ENCODE data around the gene SNRNP48. TPM values are rescaled to one million over a fixed set of nuclear protein-coding genes. Genes with fewer than 3 reads are reported as not detected.

SNRNP48 gene
- total and polyA plus RNA-seq, 2 donors (not counting 3 experiments of a cell fraction or from before 2014, with no cell fraction given), result 4.2 to 13.2 TPM

DNA sequence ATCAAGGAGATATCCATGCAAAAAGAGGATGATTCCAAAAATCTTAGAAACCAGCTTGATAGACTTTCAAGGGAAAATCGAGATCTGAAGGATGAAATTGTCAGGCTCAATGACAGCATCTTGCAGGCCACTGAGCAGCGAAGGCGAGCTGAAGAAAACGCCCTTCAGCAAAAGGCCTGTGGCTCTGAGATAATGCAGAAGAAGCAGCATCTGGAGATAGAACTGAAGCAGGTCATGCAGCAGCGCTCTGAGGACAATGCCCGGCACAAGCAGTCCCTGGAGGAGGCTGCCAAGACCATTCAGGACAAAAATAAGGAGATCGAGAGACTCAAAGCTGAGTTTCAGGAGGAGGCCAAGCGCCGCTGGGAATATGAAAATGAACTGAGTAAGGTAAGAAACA, 10.1 kb upstream of the SNRNP48 start:
- Histone ChIP-seq H3K9ac (replicated peaks; ENCODE audit: extremely low read depth, insufficient read depth, low read length) (no peak overlapping the region), H3K36me3 (ENCODE audit: control insufficient read depth in 2 of 2, extremely low read depth in 1 of 2, insufficient read depth in 2 of 2, low read length in 2 of 2) (no peaks in the 10 kb centered on the region), H3K4me3 (replicated peaks in 1 of 3; ENCODE audit: insufficient read depth in 1 of 3, low read depth in 1 of 3, low read length in 3 of 3) (no peak overlapping the region), H3K27me3 (ENCODE audit: control insufficient read depth in 2 of 2, insufficient read depth in 2 of 2, low read length in 2 of 2) (peaks cover 15 to 24% of the 10 kb centered on the region in 2 experiments), H3K79me2 (ENCODE audit: control insufficient read depth, insufficient read depth, low read length) (no peaks in the 10 kb centered on the region), H2AFZ (ENCODE audit: low read depth, low read length) (no peak overlapping the region), H3K27ac (ENCODE audit: insufficient read depth, low read depth, low read length) (no peak overlapping the region), H3K4me1 (ENCODE audit: control insufficient read depth, extremely low read depth, insufficient read depth, low read length) (no peaks in the 10 kb centered on the region), H4K20me1 (replicated peaks; ENCODE audit: control insufficient read depth, extremely low read depth, insufficient read depth, low read length) (no peaks in the 10 kb centered on the region), H3K9me1 (replicated peaks; ENCODE audit: control insufficient read depth, extremely low read depth, insufficient read depth, low read length) (no peaks in the 10 kb centered on the region), H3K4me2 (ENCODE audit: insufficient read depth, low read length) (no peak overlapping the region), H3K9me3 (replicated peaks; ENCODE audit: control insufficient read depth, insufficient read depth, low read length) (no peaks in the 10 kb centered on the region)
- TF ChIP-seq, protein P1, sequence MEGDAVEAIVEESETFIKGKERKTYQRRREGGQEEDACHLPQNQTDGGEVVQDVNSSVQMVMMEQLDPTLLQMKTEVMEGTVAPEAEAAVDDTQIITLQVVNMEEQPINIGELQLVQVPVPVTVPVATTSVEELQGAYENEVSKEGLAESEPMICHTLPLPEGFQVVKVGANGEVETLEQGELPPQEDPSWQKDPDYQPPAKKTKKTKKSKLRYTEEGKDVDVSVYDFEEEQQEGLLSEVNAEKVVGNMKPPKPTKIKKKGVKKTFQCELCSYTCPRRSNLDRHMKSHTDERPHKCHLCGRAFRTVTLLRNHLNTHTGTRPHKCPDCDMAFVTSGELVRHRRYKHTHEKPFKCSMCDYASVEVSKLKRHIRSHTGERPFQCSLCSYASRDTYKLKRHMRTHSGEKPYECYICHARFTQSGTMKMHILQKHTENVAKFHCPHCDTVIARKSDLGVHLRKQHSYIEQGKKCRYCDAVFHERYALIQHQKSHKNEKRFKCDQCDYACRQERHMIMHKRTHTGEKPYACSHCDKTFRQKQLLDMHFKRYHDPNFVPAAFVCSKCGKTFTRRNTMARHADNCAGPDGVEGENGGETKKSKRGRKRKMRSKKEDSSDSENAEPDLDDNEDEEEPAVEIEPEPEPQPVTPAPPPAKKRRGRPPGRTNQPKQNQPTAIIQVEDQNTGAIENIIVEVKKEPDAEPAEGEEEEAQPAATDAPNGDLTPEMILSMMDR (IDR thresholded peaks at IDR 0.05; ENCODE audit: extremely low read depth in 1 of 2, insufficient read depth in 1 of 2, low read depth in 1 of 2, low read length in 2 of 2), result no peak
- TF ChIP-seq POLR2A (IDR thresholded peaks at IDR 0.05; ENCODE audit: low read depth, low read length) (no peak), MYC (IDR thresholded peaks at IDR 0.05; ENCODE audit: low read depth, low read length) (no peak), POLR2AphosphoS5 (IDR thresholded peaks at IDR 0.05; ENCODE audit: insufficient read depth, low read depth, low read length) (no peak), JUN (IDR thresholded peaks at IDR 0.05; ENCODE audit: borderline replicate concordance, insufficient read depth, insufficient read length, low read depth) (no peak), GATA2 (IDR thresholded peaks at IDR 0.05; ENCODE audit: insufficient read depth, insufficient read length, low read depth, low read length) (no peak), FOS (IDR thresholded peaks at IDR 0.05; ENCODE audit: borderline replicate concordance, insufficient read depth, low read length) (no peak), EZH2 (IDR thresholded peaks at IDR 0.05; ENCODE audit: borderline replicate concordance, low read depth, low read length, severe bottlenecking) (no peak)
- TF ChIP-seq, protein P2, sequence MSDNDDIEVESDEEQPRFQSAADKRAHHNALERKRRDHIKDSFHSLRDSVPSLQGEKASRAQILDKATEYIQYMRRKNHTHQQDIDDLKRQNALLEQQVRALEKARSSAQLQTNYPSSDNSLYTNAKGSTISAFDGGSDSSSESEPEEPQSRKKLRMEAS (IDR thresholded peaks at IDR 0.05; ENCODE audit: insufficient read depth, insufficient read length), result no peak
- DNase-seq (ENCODE audit: low read depth, low spot score) (no peak), FAIRE-seq (no peak)
- no TSS peak for BruUV-seq (replicated peaks)
- intact Hi-C loops (cut with micrococcal nuclease) (no loop called here), dilution Hi-C loops (cut with MboI; ENCODE audit: extremely low pct_ligation_motif_present, low sequenced_read_pairs) (no loop called here)
- CTCF ChIA-PET, result interaction anchor here (0.6 to 1.1 kb wide), 2 partner anchors 12 to 1957 kb away, joined by 3 read pairs; no protein-coding TSS in a partner anchor
- POLR2A ChIA-PET, result no interaction called here

Measured in endothelial cell of umbilical vein (primary cell).